ENCODE data around the gene GOLIM4.

Gene GOLIM4

GRCh38 chr3:168113848-168114247 lies 18.1 kb upstream of the GOLIM4 start:
- no peak for TF ChIP-seq TEAD4 (IDR thresholded peaks at IDR 0.05)
- TF ChIP-seq CREB1 (IDR thresholded peaks at IDR 0.05; ENCODE audit: low read depth): no peak
- no peak for TF ChIP-seq CEBPB (IDR thresholded peaks at IDR 0.05)
- TF ChIP-seq RAD21 (IDR thresholded peaks at IDR 0.05; ENCODE audit: low read depth): no peak
- TF ChIP-seq EP300 (IDR thresholded peaks at IDR 0.05; ENCODE audit: borderline replicate concordance): no peak
- no peak for TF ChIP-seq MAX (IDR thresholded peaks at IDR 0.05)
- TF ChIP-seq EGR1 (IDR thresholded peaks at IDR 0.05): no peak
- TF ChIP-seq ZBTB7A (IDR thresholded peaks at IDR 0.05; ENCODE audit: low read depth): no peak

GRCh38 chr3:168112894-168113293 lies 17.2 kb upstream of the GOLIM4 start:
- TF ChIP-seq RAD21 (IDR thresholded peaks at IDR 0.05; ENCODE audit: low read depth): no peak
- TF ChIP-seq TAF1 (IDR thresholded peaks at IDR 0.05; ENCODE audit: low read depth): no peak
- TF ChIP-seq FOXM1 (IDR thresholded peaks at IDR 0.05; ENCODE audit: borderline replicate concordance, low read depth): no peak
- no peak for TF ChIP-seq YY1 (IDR thresholded peaks at IDR 0.05; ENCODE audit: low read depth)
- no peak for TF ChIP-seq CREB1 (IDR thresholded peaks at IDR 0.05; ENCODE audit: low read depth)
- no peak for TF ChIP-seq TEAD4 (IDR thresholded peaks at IDR 0.05)
- TF ChIP-seq REST (IDR thresholded peaks at IDR 0.05; ENCODE audit: low read depth): no peak
- no peak for TF ChIP-seq EGR1 (IDR thresholded peaks at IDR 0.05)
- no peak for TF ChIP-seq ZBTB7A (IDR thresholded peaks at IDR 0.05; ENCODE audit: low read depth)
- no peak for TF ChIP-seq EP300 (IDR thresholded peaks at IDR 0.05; ENCODE audit: borderline replicate concordance)
- no peak for TF ChIP-seq NFIC (IDR thresholded peaks at IDR 0.05)
- no peak for TF ChIP-seq TCF12 (IDR thresholded peaks at IDR 0.05; ENCODE audit: low read depth)
- TF ChIP-seq USF1 (IDR thresholded peaks at IDR 0.05): no peak
- no peak for TF ChIP-seq CEBPB (IDR thresholded peaks at IDR 0.05)
- TF ChIP-seq MAX (IDR thresholded peaks at IDR 0.05): no peak

GRCh38 chr3:168104361-168104760 lies 8.6 kb upstream of the GOLIM4 start:
- TF ChIP-seq ZBTB7A (IDR thresholded peaks at IDR 0.05; ENCODE audit: low read depth): no peak
- no peak for TF ChIP-seq MAX (IDR thresholded peaks at IDR 0.05)
- TF ChIP-seq REST (IDR thresholded peaks at IDR 0.05; ENCODE audit: low read depth): no peak
- no peak for TF ChIP-seq TCF12 (IDR thresholded peaks at IDR 0.05; ENCODE audit: low read depth)
- no peak for TF ChIP-seq YY1 (IDR thresholded peaks at IDR 0.05; ENCODE audit: low read depth)
- TF ChIP-seq FOXM1 (IDR thresholded peaks at IDR 0.05; ENCODE audit: borderline replicate concordance, low read depth): no peak
- no peak for TF ChIP-seq NFIC (IDR thresholded peaks at IDR 0.05)
- no peak for TF ChIP-seq RAD21 (IDR thresholded peaks at IDR 0.05; ENCODE audit: low read depth)
- TF ChIP-seq TEAD4 (IDR thresholded peaks at IDR 0.05): no peak
- no peak for TF ChIP-seq CREB1 (IDR thresholded peaks at IDR 0.05; ENCODE audit: low read depth)
- no peak for TF ChIP-seq CEBPB (IDR thresholded peaks at IDR 0.05)
- no peak for TF ChIP-seq TAF1 (IDR thresholded peaks at IDR 0.05; ENCODE audit: low read depth)
- no peak for TF ChIP-seq EP300 (IDR thresholded peaks at IDR 0.05; ENCODE audit: borderline replicate concordance)
- no peak for TF ChIP-seq USF1 (IDR thresholded peaks at IDR 0.05)

GRCh38 chr3:168102735-168103410 lies 7.1 kb upstream of the GOLIM4 start:
- TF ChIP-seq EP300 (IDR thresholded peaks at IDR 0.05; ENCODE audit: borderline replicate concordance): no peak
- TF ChIP-seq YY1 (IDR thresholded peaks at IDR 0.05; ENCODE audit: low read depth): no peak
- TF ChIP-seq NFIC (IDR thresholded peaks at IDR 0.05): no peak
- TF ChIP-seq REST (IDR thresholded peaks at IDR 0.05; ENCODE audit: low read depth): no peak
- TF ChIP-seq TEAD4 (IDR thresholded peaks at IDR 0.05): no peak
- no peak for TF ChIP-seq RAD21 (IDR thresholded peaks at IDR 0.05; ENCODE audit: low read depth)
- no peak for TF ChIP-seq TAF1 (IDR thresholded peaks at IDR 0.05; ENCODE audit: low read depth)
- TF ChIP-seq CEBPB (IDR thresholded peaks at IDR 0.05): no peak
- TF ChIP-seq FOXM1 (IDR thresholded peaks at IDR 0.05; ENCODE audit: borderline replicate concordance, low read depth): no peak
- TF ChIP-seq MAX (IDR thresholded peaks at IDR 0.05): no peak
- no peak for TF ChIP-seq CREB1 (IDR thresholded peaks at IDR 0.05; ENCODE audit: low read depth)
- no peak for TF ChIP-seq TCF12 (IDR thresholded peaks at IDR 0.05; ENCODE audit: low read depth)
- no peak for TF ChIP-seq ZBTB7A (IDR thresholded peaks at IDR 0.05; ENCODE audit: low read depth)

All from Ishikawa (cell line).